RCC 7860 (cell line): ENCODE data around the gene MACF1.

Source experiments
- DNase-seq: peaks from one replicate; pipeline ENCODE4 v3.0.0-alpha.2; 2015; ENCODE audit warnings: low spot score
- FAIRE-seq: peaks from 2 replicates; lab custom pipeline; 2012; peaks lifted over from hg19 to GRCh38; lab: Jason Lieb, UNC

The MACF1 gene

DNA sequence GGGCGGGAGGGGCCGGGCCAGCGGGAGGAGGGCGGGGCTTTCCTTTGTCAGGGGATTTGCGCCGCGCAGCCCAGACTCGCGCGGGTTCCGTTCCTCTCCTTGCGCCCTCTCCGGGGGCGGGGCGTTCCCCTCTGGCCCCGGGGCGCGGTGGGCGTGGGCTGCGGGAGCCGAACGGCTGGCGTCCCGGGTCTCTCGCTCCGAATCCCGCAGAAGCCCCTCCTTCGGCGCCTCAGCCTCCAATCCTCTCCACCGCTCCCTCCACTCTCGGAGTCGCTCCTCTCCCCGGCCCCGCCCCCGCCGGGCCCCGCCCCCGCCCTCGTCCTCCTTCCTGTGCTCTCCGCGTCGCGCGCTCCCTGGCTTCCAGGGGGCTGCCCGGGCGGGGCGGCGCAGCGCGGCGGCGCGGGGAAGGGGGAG lies 204.2 kb downstream of the MACF1 start:
- FAIRE-seq (no peak), DNase-seq (peak; percentile 90)

DNA sequence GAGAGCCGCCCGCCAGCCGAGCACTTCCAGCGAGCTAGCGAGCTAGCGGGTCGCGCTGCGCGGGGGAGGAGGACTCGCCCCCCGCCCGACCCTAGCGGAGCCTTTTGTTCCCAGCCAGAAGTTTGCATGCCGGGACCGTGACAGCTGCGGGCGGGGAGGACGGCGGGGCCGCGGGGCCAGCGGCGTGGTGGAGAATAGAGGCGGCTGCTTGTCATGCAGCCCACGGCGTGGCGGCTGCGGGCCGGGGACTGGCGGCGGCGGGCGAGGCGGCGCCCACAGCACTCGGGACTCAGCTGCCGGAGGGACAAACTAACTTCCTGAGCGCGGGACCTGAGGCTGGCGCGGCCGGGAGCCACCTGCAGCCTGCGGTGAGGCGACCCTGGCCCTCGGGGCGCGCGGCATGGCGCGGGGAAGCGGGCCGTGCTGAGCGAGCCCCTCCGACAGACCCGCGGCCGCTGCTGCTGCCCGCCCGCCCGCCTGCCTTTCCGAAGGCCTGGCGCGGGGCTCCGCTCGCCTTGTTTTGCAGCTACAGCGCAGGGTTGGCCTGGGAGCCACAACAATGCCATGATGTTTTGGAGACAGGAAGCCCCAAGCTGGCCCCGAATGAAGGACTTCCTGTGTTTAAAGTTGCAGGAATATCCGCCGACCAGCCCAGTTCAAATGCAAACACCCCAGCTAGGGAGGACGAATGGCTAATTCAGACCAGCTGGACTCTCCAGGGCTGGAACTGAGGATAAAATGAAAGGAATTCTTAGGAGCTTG lies 204.7 kb downstream of the MACF1 start:
- FAIRE-seq, result no peak
- peak; percentile 33 for DNase-seq

DNA sequence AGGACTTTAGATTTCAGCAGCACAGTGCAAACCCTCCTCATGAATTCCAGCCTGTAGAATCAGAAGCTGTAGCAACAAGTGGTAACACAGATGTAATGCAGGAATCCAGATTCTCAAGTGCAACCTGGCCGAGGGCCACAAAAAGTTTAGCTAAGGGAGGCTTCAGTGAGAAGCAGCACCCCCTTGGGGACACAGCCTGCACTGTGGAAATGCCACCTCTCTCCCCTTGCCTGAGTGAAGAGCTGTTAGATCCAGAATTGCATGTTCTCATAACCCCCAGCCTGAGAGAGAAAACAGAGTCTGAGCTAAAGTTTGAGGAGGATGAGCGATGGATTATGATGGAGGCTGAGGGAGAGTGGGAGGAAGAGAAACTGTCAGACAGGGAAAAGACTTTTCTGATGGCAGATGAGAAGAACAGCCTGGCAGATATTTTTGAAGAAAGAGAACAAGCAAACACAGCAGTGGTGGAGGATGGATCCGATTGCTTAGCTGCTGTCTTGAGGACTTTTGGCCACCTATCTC lies 206.5 kb downstream of the MACF1 start:
- peak; percentile 65 for FAIRE-seq

DNA sequence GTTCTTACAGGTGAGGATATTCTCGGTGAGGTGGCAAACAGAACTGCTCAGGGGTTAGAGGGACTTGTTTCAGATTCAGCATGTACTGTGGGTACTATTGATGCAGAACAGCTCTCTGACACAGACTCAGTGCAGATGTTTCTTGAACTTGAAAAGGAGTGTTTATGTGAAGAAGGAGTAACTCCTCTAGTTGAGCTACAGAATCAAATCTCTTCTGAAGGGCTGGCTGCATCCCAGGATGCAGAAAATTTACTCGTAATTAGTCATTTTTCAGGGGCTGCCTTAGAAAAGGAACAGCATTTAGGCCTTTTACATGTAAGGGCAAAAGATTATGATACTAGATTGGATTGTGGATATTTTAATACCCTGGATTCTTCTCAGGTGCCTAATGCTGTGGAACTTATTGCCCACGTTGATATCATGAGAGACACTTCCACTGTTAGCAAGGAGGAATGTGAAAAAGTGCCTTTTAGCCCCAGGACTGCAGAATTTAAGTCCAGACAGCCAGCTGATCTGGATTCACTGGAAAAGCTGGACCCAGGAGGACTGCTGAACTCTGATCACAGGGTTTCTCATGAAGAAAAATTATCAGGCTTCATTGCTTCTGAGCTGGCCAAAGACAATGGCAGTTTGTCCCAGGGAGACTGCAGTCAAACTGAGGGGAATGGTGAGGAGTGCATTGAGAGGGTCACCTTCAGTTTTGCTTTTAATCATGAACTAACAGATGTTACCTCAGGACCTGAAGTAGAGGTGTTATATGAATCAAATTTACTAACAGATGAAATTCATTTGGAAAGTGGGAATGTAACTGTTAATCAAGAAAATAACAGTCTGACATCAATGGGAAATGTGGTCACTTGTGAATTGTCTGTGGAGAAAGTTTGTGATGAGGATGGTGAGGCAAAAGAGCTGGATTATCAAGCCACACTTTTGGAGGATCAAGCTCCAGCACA lies 207.3 kb downstream of the MACF1 start:
- DNase-seq (no peak), FAIRE-seq (no peak)

More for the DNA sequence above, 206.5 kb downstream of the MACF1 start:
- DNase-seq, result peak; percentile 72

DNA sequence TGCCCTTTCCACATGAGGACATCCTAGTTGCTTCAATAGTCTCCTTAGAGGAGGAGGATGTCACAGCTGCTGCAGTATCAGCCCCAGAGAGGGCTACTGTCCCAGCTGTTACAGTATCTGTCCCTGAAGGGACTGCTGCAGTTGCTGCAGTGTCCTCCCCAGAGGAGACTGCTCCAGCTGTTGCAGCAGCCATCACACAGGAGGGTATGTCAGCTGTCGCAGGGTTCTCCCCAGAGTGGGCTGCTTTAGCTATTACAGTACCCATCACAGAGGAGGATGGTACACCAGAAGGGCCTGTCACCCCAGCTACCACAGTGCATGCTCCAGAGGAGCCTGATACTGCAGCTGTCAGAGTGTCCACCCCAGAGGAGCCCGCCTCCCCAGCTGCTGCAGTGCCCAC lies 208.4 kb downstream of the MACF1 start:
- FAIRE-seq (no peak), DNase-seq (no peak)

DNA sequence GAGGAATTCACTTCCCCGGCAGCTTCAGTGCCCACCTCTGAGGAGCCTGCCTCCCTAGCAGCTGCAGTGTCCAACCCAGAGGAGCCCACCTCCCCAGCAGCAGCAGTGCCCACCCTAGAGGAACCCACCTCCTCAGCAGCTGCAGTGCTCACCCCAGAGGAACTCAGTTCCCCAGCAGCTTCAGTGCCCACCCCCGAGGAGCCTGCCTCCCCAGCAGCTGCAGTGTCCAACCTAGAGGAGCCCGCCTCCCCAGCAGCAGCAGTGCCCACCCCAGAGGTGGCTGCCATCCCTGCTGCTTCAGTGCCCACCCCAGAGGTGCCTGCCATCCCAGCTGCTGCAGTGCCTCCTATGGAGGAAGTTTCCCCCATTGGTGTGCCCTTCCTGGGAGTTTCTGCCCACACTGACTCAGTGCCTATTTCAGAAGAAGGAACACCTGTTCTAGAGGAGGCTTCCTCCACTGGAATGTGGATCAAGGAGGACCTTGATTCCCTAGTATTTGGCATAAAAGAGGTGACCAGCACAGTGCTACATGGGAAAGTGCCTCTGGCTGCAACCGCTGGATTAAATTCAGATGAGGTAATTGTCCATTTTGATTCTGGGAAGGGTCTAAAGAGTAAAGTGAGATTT lies 209.5 kb downstream of the MACF1 start:
- no peak for FAIRE-seq
- no peak for DNase-seq

DNA sequence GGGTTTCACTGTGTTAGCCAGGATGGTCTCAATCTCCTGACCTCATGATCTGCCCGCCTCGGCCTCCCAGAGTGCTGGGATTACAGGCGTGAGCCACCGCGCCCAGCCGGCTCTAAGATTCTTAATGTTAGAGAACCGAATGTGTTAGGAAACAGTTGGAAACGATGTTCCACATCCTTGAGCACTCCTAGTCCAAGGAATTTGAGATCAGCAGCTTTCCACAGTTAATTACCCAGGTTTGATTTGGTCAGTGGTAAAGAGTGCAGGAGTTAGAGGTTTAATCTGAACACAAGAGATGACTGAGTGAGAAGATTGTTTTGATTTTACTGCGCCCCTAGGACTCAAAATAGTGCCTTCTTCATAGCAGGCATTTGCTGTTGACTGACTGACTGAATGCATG lies 211.1 kb downstream of the MACF1 start:
- DNase-seq, result no peak
- FAIRE-seq, result no peak

DNA sequence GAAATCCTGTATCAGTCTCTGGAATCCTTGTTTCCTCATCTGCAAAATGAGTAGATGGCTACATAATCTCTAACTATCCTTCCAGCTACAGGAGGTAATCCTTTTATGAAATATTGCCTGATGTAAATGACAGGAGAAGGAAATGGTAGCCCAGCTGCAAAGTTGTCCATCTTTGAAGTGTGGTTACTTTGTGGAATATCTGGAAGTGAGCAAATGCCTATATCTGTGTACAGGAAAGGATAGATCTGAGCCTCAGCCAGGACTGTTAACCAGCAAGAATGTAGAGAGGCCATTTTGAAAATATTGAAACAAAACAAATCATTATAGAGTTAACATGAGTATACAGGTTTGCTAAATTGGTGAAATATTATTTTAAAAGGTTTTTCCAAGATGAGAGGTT lies 212.1 kb downstream of the MACF1 start:
- DNase-seq (no peak), FAIRE-seq (no peak)

DNA sequence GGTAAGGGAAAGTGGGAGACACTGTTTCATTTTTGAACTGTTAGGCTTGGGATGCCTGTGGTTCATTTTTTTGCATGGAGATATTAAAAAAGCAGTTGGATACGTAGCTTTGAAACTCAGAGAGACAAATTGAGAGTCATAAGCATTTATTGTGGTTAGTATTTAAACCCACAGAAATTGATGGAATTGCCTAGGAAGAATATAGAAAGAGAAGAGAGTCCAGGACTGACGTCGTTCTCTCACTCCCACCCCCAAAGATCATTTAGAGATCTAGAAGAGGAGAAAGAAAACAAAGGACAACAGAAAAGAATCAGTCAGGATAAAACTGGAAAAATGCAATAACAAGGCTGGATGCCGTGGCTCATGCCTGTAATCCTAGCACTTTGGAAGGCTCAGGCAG lies 213.7 kb downstream of the MACF1 start:
- FAIRE-seq (no peak), DNase-seq (no peak)

DNA sequence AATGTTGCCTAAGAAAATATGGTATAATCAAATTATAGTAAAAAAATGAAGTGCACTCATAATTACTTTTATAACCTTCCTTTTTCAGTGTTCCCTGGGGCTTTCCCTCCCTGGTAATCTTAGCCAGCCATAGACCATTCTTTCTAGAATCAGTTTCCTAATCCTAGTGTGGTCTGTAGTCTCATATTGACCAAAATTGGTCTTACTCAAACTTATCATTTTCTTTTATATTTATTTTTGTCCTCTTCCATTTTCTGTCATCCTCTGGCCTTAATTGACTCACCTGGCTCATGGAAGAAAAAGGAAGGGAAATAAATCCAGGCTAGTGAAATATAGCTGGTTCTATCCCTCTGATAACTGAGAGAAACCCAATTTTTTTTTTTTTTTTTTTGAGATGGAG lies 216.0 kb downstream of the MACF1 start:
- FAIRE-seq, result no peak

DNA sequence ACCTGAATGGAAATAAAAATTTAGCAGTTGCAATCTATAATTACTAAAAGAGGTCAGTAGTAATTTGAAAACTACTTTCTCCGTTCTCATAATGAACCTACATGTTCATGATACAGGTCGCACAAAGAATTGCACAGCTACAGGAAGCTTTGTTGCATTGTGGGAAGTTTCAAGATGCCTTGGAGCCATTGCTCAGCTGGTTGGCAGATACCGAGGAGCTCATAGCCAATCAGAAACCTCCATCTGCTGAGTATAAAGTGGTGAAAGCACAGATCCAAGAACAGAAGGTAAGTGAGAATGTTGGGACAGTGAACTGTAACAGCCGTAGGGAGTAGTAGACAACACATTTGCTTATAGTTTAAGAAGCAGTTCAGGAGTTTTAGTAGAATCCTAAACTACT lies 218.1 kb downstream of the MACF1 start:
- DNase-seq (no peak), FAIRE-seq (no peak)

More for the DNA sequence above, 216.0 kb downstream of the MACF1 start:
- no peak for DNase-seq

DNA sequence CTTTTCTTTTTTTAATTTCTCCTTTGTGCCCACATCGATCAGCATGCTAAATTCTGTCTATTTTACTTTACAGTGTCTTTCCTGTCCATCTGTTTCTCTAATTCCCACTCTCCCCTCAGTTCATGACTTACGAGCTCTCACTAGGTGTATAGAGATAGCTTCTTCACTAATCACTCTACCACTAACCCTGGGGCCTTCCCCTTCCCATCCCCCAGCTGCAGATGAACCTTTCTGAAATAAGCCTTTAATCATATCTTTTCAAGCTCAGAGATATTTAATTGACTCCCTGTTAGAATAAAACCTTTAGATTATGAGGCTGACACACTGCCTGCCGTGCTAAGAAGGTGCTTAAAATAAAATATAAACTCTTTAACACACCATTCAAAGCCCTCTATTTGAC lies 220.7 kb downstream of the MACF1 start:
- DNase-seq, result no peak
- no peak for FAIRE-seq

DNA sequence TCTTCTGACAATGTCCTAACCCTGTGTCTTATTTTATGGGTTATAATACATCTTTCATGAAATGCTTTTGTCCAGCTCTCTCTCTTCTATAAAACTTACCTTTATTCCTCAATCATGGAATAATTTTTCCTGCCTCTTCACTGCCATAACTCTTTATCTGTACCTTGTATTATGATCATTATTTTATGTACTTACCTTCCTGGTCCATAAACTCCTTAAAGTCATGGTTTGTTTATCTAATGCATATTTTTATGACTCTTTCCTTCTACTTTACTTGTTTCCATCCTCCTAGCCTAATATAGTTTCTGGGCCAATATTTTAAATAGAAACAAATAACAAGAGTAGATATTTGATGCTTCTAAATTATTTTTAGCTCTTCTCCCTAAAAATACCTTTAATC lies 221.1 kb downstream of the MACF1 start:
- DNase-seq (no peak), FAIRE-seq (no peak)

DNA sequence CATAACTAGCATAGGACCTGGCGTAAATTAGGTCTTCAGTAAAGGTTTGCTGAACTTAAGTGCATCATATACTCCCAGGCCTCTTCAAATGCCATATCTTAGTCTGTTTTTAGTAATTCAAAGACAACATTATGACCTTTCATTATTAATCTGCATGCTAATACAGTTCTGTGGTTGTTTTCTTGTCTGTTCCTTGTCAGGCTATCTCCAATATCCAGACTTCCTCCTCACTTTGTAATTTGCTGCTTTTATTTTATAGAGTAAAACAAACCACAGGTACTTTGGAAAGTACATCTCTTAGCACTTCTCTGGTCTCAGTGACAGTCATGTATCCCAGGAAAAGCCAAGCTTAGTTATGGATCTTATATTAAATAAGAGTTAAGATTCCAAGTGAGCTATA lies 221.9 kb downstream of the MACF1 start:
- no peak for FAIRE-seq

DNA sequence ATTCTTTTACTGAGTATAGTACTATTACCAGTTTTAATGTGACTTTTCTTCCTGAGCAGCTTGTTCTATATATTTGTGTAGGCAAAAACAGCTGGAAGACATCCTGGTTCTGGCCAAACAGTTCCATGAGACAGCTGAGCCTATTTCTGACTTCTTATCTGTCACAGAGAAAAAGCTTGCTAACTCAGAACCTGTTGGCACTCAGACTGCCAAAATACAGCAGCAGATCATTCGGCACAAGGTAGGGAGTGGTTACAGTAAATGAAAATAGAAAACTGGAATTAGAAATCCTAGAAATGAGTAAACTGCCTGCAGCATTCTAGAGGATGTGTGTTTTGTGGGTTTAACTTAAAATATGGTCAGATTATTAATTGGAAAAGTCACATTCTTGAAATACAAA lies 222.9 kb downstream of the MACF1 start:
- DNase-seq, result no peak

More for the DNA sequence above, 221.9 kb downstream of the MACF1 start:
- no peak for DNase-seq

DNA sequence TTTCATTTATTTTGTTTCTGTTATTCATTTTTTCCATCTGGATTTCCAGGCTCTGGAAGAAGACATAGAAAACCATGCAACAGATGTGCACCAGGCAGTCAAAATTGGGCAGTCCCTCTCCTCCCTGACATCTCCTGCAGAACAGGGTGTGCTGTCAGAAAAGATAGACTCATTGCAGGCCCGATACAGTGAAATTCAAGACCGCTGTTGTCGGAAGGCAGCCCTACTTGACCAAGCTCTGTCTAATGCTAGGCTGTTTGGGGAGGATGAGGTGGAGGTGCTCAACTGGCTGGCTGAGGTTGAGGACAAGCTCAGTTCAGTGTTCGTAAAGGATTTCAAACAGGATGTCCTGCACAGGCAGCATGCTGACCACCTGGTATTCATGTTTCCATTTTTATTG lies 223.4 kb downstream of the MACF1 start:
- no peak for FAIRE-seq

More for the DNA sequence above, 222.9 kb downstream of the MACF1 start:
- FAIRE-seq, result no peak

DNA sequence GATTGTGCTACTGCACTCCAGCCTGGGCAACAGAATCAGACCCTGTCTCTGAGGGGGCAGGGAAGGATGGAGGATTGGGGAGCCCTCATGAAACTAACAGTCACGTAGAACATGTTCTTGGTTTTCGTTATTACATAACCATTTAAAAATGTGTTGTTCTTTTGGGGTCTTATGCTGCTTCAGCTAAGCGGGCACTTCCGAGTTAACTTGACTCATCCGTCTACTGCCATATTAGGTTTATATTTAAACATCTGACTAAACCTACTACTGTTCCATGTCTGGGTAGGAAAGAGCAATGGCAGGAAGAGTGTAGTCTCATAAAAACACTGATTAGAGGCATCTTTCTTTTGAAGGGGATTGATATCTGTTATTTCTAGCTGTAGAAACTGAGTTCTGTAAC lies 227.4 kb downstream of the MACF1 start:
- no peak for FAIRE-seq
- no peak for DNase-seq

More for the DNA sequence above, 223.4 kb downstream of the MACF1 start:
- no peak for DNase-seq

DNA sequence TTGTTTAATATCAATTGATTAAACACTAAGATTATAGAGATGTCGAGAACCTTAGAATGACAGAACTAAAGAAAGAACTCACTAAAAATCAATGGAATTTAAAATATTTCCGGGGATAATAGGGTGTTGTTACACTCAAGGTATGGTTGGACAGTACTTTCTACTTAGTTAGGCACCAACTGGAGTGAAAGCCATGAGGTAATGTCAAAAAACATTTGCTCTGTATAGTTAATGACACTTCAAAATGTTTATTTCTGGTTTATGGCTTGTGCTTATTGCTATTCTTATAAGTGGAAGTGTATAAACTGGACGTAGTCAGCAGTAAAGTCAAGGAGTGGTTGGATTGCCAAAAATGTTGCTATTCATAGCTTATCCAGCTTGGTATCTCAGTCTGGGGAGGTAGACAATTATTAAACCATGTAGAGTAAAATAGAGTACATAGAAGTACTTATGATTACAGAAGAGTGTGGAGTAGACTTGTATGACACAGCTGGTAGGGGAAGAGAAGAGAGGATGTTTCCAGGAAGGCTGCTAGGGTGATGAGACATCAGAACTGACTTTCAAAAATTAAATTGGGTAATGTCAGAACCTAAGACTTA lies 230.4 kb downstream of the MACF1 start:
- FAIRE-seq (peak; percentile 90), DNase-seq (peak; percentile 70)

DNA sequence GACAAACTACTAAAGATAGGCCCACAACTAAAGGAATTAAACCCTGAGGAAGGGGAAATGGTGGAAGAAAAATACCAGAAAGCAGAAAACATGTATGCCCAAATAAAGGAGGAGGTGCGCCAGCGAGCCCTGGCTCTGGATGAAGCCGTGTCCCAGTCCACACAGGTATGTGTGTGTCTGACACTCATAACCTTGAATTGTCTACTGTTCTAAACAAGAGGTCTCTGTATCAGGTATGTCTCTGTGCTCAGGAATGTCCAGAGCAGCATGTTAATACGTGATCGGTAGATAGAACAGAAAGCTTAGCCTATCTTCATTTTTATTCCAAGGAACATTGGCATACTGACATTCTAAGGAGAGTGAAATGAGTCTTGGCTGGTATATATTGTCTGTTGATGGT lies 231.1 kb downstream of the MACF1 start:
- FAIRE-seq (no peak), DNase-seq (no peak)

DNA sequence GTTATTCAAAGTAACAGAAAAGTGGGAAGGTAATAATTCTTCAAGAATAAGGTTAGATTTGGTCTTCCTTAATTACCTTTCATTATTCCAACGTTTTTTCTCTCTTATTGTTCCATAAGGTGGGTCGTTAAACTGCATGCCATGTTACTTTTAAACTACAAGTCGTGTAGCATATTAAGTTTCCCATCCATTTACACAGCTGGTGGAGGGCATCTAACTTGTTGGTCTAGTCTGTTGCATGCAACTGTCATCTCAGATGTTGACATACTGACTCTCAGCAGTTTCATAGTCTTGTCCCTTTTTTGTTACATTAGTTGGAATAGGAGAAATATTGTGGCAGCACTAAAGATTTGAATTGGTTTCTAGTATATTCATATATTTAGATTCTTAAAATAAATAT lies 232.3 kb downstream of the MACF1 start:
- FAIRE-seq, result no peak

DNA sequence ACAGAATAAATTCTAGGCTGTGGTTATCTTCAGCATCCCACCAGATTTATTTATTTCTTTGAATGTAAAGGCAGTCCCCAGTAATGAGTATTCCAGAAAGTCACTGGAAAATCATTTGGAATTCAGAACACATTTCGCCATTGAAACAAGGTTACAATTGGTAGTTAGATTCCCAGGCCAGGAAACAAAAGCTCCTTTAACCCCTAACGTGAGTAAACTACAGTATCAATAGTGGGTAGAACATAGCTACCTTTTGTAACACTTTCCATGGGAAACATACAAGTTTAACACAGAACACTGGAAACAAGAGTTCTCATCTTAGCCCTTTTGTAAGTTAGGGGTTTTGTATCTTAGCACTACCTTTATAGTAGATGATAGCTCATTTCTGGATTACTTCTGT lies 233.5 kb downstream of the MACF1 start:
- DNase-seq (no peak), FAIRE-seq (no peak)

More for the DNA sequence above, 232.3 kb downstream of the MACF1 start:
- no peak for DNase-seq
